ENCODE results near the gene KRTAP4-4.

Gene KRTAP4-4

GRCh38 chr17:41131979-41132378 lies 28.6 kb downstream of the KRTAP4-4 start:
- Histone ChIP-seq H3K79me2 (ENCODE audit: insufficient read depth, low read length) (no peaks in the 10 kb centered on the region), H3K4me3 (ENCODE audit: low read length, poor library complexity, severe bottlenecking) (no peak overlapping the region), H3K9ac (ENCODE audit: low read depth, low read length, poor library complexity, severe bottlenecking) (no peak overlapping the region), H3K9me2 (replicated peaks; ENCODE audit: low read depth, low read length) (no peaks in the 10 kb centered on the region), H3K9me3 (ENCODE audit: insufficient read depth, low read depth, low read length) (no peaks in the 10 kb centered on the region), H3K4me1 (ENCODE audit: insufficient read depth, low read length, poor library complexity, severe bottlenecking) (peaks cover 18% of the 10 kb centered on the region), H3K27me3 (ENCODE audit: insufficient read depth, low read length, poor library complexity, severe bottlenecking) (no peaks in the 10 kb centered on the region), H3F3A (ENCODE audit: low read depth) (no peaks in the 10 kb centered on the region), H3K36me3 (ENCODE audit: insufficient read depth, low read length) (no peaks in the 10 kb centered on the region), H3K4me2 (ENCODE audit: low read depth, low read length, poor library complexity, severe bottlenecking) (no peak overlapping the region), H4K20me1 (ENCODE audit: insufficient read depth, low read length, poor library complexity, severe bottlenecking) (no peaks in the 10 kb centered on the region), H2AFZ (ENCODE audit: low read length) (no peak overlapping the region)
- TF ChIP-seq CTCF (conservative IDR thresholded peaks at IDR 0.05; ENCODE audit: low read length) (no peak), EZH2phosphoT487 (IDR thresholded peaks at IDR 0.05; ENCODE audit: borderline replicate concordance) (no peak)

DNA sequence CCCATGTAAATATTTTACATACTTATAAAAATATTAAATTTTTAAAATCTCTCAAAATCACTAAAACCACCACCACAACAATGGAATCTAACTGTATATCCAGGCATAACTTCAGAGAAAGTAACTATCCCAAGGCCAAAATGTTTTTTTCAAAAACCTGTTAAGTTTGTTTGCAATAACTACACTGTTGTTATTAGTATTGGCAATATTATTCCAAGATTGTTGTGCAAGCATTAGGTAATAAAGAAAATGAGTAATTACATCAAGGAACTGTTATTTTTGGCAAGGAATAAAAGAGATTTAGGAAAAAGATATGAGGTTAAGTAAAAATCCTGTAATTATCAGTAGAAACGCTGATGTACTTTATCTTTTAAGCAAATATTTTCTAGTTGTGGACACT lies 33.2 kb downstream of the KRTAP4-4 start:
- H3K9ac ChIP-seq (ENCODE audit: low read depth, low read length, poor library complexity, severe bottlenecking), result no peak overlapping the region
- H3K36me3 ChIP-seq (ENCODE audit: insufficient read depth, low read length), result no peaks in the 10 kb centered on the region
- H2AFZ ChIP-seq (ENCODE audit: low read length), result no peak overlapping the region
- no peaks in the 10 kb centered on the region for H3K9me2 ChIP-seq (replicated peaks; ENCODE audit: low read depth, low read length)
- no peaks in the 10 kb centered on the region for H3K9me3 ChIP-seq (ENCODE audit: insufficient read depth, low read depth, low read length)
- peaks cover 38% of the 10 kb centered on the region for H3K4me1 ChIP-seq (ENCODE audit: insufficient read depth, low read length, poor library complexity, severe bottlenecking)
- no peak overlapping the region for H3K4me2 ChIP-seq (ENCODE audit: low read depth, low read length, poor library complexity, severe bottlenecking)
- no peaks in the 10 kb centered on the region for H3K27me3 ChIP-seq (ENCODE audit: insufficient read depth, low read length, poor library complexity, severe bottlenecking)
- no peak overlapping the region for H3K4me3 ChIP-seq (ENCODE audit: low read length, poor library complexity, severe bottlenecking)
- H3K79me2 ChIP-seq (ENCODE audit: insufficient read depth, low read length), result no peaks in the 10 kb centered on the region
- H3F3A ChIP-seq (ENCODE audit: low read depth), result no peaks in the 10 kb centered on the region; the same call in 1 of the 2 replicates
- H4K20me1 ChIP-seq (ENCODE audit: insufficient read depth, low read length, poor library complexity, severe bottlenecking), result no peaks in the 10 kb centered on the region
- TF ChIP-seq CTCF (conservative IDR thresholded peaks at IDR 0.05; ENCODE audit: low read length), result no peak
- TF ChIP-seq EZH2phosphoT487 (IDR thresholded peaks at IDR 0.05; ENCODE audit: borderline replicate concordance), result no peak

GRCh38 chr17:41126412-41126811 lies 34.1 kb downstream of the KRTAP4-4 start:
- Histone ChIP-seq H3K4me3 (ENCODE audit: low read length, poor library complexity, severe bottlenecking) (no peak overlapping the region), H3K36me3 (ENCODE audit: insufficient read depth, low read length) (no peaks in the 10 kb centered on the region), H3K27me3 (ENCODE audit: insufficient read depth, low read length, poor library complexity, severe bottlenecking) (no peaks in the 10 kb centered on the region), H3F3A (ENCODE audit: low read depth) (no peaks in the 10 kb centered on the region; the same call in 1 of the 2 replicates), H3K4me1 (ENCODE audit: insufficient read depth, low read length, poor library complexity, severe bottlenecking) (peaks cover 34% of the 10 kb centered on the region), H3K9me2 (replicated peaks; ENCODE audit: low read depth, low read length) (no peaks in the 10 kb centered on the region), H2AFZ (ENCODE audit: low read length) (no peak overlapping the region), H3K9ac (ENCODE audit: low read depth, low read length, poor library complexity, severe bottlenecking) (no peak overlapping the region), H3K9me3 (ENCODE audit: insufficient read depth, low read depth, low read length) (no peaks in the 10 kb centered on the region), H3K79me2 (ENCODE audit: insufficient read depth, low read length) (no peaks in the 10 kb centered on the region), H3K4me2 (ENCODE audit: low read depth, low read length, poor library complexity, severe bottlenecking) (peak overlapping the region; percentile 56), H4K20me1 (ENCODE audit: insufficient read depth, low read length, poor library complexity, severe bottlenecking) (no peaks in the 10 kb centered on the region)
- TF ChIP-seq EZH2phosphoT487 (IDR thresholded peaks at IDR 0.05; ENCODE audit: borderline replicate concordance) (no peak), CTCF (conservative IDR thresholded peaks at IDR 0.05; ENCODE audit: low read length) (no peak)

Data from Loucy (cell line).